NCI-H524 treated with DMSO at 0.1 percent for 48 hours (cell line): ENCODE data around the gene IL17C.
"Not testable (repeated sequence)": the region's sequence is repeated elsewhere in the genome, so short reads cannot be mapped to it uniquely, and the experiment has no call there.

Source experiments
- DNase-seq: peaks from one replicate; lab custom pipeline; 2025; lab: John Stamatoyannopoulos, UW

The IL17C gene

GRCh38 chr16:88658714-88659113, 20.3 kb downstream of the IL17C start:
- no peak for DNase-seq

GRCh38 chr16:88659160-88659559, 20.8 kb downstream of the IL17C start:
- no peak for DNase-seq

- no peak for DNase-seq
These were observed 23.1 kb downstream of the IL17C start for GRCh38 chr16:88661468-88661867.

- DNase-seq: no peak
These were observed 24.0 kb downstream of the IL17C start for GRCh38 chr16:88662222-88662842.

- peak; percentile 80 for DNase-seq
These were observed 24.7 kb downstream of the IL17C start, which contains the start of gene MVD for GRCh38 chr16:88662843-88663606. Gene MVD (minus strand): TSS chr16:88663091. CDS start chr16:88663080, 11 bp downstream.

- no peak for DNase-seq
These were observed 26.8 kb downstream of the IL17C start for GRCh38 chr16:88665148-88665547.

- no peak for DNase-seq
These were observed 27.2 kb downstream of the IL17C start for GRCh38 chr16:88665570-88665969.

- no peak for DNase-seq
These were observed 29.1 kb downstream of the IL17C start for GRCh38 chr16:88667461-88667860.

GRCh38 chr16:88669493-88669892, 31.1 kb downstream of the IL17C start:
- not testable (repeated sequence) for DNase-seq

GRCh38 chr16:88669980-88670379, 31.6 kb downstream of the IL17C start:
- DNase-seq: no peak

- no peak for DNase-seq
These were observed 33.4 kb downstream of the IL17C start for GRCh38 chr16:88671806-88672205.

GRCh38 chr16:88672776-88673175, 34.4 kb downstream of the IL17C start:
- DNase-seq: no peak

GRCh38 chr16:88673716-88674379, 35.5 kb downstream of the IL17C start:
- no peak for DNase-seq

- no peak for DNase-seq
These were observed 38.3 kb downstream of the IL17C start for GRCh38 chr16:88676502-88677242.

- no peak for DNase-seq
These were observed 39.3 kb downstream of the IL17C start for GRCh38 chr16:88677721-88678120.

- no peak for DNase-seq
These were observed 40.0 kb downstream of the IL17C start for GRCh38 chr16:88678224-88678979.

GRCh38 chr16:88680554-88681083, 42.2 kb downstream of the IL17C start:
- DNase-seq: no peak

GRCh38 chr16:88681084-88681680, 42.8 kb downstream of the IL17C start:
- no peak for DNase-seq

GRCh38 chr16:88681709-88682451, 43.5 kb downstream of the IL17C start:
- DNase-seq: no peak

GRCh38 chr16:88684569-88685155, 46.3 kb downstream of the IL17C start:
- no peak for DNase-seq
